ENCODE results near the gene POR.
"Not testable (repeated sequence)": the region's sequence is repeated elsewhere in the genome, so short reads cannot be mapped to it uniquely, and the experiment has no call there.

The POR gene

GRCh38 chr7:76022026-76022780 is 107.2 kb downstream of the POR start:
- TF ChIP-seq, protein P1, sequence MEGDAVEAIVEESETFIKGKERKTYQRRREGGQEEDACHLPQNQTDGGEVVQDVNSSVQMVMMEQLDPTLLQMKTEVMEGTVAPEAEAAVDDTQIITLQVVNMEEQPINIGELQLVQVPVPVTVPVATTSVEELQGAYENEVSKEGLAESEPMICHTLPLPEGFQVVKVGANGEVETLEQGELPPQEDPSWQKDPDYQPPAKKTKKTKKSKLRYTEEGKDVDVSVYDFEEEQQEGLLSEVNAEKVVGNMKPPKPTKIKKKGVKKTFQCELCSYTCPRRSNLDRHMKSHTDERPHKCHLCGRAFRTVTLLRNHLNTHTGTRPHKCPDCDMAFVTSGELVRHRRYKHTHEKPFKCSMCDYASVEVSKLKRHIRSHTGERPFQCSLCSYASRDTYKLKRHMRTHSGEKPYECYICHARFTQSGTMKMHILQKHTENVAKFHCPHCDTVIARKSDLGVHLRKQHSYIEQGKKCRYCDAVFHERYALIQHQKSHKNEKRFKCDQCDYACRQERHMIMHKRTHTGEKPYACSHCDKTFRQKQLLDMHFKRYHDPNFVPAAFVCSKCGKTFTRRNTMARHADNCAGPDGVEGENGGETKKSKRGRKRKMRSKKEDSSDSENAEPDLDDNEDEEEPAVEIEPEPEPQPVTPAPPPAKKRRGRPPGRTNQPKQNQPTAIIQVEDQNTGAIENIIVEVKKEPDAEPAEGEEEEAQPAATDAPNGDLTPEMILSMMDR (IDR thresholded peaks at IDR 0.05; ENCODE audit: insufficient read depth, low read depth, low read length, missing control alignments): no peak
- no peak for DNase-seq (ENCODE audit: low read depth)
- H3K4me3 ChIP-seq (ENCODE audit: low read depth, low read length): no peak overlapping the region

GRCh38 chr7:76023002-76023401 is 108.0 kb downstream of the POR start:
- no peak for DNase-seq (ENCODE audit: low read depth)
- H3K4me3 ChIP-seq (ENCODE audit: low read depth, low read length): no peak overlapping the region
- TF ChIP-seq, protein P1 (IDR thresholded peaks at IDR 0.05; ENCODE audit: insufficient read depth, low read depth, low read length, missing control alignments): no peak

DNA sequence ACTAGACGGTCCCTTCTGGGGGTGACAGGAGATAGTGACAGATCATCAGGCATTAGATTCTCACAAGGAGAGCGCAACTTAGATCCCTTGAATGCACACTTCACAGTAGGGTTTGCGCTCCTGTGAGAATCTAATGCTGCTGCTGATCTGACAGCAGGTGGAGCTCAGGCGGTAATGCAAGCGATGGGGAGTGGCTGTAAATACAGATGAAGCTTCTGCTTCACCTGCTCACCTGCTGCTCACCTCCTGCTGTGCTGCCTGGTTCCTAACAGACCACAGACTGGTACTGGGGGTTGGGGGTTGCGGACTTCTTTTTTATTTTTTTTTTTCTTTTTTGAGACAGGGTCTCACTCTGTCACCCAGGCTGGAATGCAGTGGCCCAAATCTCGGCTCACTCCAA is 114.7 kb downstream of the POR start:
- not testable (repeated sequence) for H3K4me3 ChIP-seq (ENCODE audit: low read depth, low read length); DNase-seq (ENCODE audit: low read depth)

DNA sequence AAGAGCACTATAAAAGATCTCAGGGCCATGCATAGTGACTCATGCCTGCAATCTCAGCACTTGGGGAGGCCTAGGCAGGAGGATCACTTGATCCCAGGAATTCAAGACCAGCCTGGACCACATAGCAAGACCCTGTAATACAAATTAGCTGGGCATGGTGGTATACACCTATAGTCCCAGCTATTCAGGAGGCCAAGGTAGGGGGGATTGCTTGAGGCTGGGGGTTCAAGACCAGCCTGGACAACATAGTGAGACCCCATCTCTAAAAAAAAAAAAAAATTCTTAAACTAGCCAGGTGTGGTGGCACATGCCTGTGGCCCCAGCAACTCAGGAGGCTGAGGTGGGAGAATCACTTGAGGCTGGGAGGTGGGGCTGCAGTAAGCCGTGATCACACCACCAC is 117.0 kb downstream of the POR start:
- H3K4me3 ChIP-seq (ENCODE audit: low read depth, low read length): no peak overlapping the region
- TF ChIP-seq, protein P1 (IDR thresholded peaks at IDR 0.05; ENCODE audit: insufficient read depth, low read depth, low read length, missing control alignments): no peak
- DNase-seq (ENCODE audit: low read depth): no peak

Measured in GM12865 (cell line).